Islet of Langerhans (tissue), 1 donor: ENCODE data around the gene SCAANT1.

Experiments
- FAIRE-seq: peaks from one replicate; lab custom pipeline; 2011; peaks lifted over from hg19 to GRCh38; lab: Jason Lieb, UNC

SCAANT1 gene

DNA sequence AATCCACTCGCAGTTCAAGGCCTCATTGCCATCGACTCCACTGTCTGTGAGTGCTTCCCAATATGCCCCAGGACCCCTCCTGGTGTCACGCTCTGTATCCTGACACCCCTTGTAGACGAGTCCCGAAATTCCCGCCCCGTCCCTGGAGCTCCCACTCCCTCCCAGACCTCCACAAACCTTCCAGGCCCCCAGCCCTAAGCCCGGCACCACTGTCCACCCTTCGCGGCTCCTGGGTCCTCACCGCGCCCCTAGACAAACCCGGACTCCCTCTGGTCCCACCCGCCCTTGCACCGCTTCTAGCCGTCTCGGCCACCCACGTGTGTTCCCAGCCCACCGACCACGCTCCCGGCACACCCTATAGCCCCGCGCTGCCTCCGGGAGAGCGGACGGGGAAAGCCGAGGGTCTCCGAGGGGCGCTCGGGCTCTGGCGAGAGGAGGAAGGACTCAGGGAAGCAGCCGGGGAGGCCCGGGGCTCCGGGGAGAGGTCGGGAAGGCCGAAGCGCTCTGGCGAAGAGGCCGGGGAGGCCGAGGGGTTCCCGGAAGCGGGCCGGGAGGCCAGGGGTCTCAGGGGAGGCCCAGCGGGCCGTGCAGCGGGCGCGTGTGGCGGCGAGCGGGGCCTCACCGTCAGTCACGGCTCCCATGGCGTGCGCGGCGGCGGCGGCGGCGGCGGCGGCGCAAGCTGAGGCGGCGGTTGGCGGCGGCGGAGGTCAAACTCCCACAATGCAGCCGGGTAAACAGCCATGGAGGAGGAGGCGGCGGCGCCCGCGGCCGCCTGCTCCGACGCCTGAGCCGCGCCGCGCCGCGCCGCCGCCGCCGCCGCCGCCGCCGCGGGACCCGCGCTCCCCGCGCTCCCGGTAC lies 48.8 kb downstream of the SCAANT1 start, which contains the start of the genes ATXN7 and THOC7:
TSS of gene ATXN7 (plus strand) at position 718 of the 858 bp plus-strand sequence. CDS start 48,732 bp downstream, outside the sequence.
TSS of gene THOC7 (minus strand) at position 656 of the 858 bp plus-strand sequence. CDS start at position 641, 15 bp downstream.
- FAIRE-seq = no peak

GRCh38 chr3:63862804-63863149 lies 49.4 kb downstream of the SCAANT1 start:
- FAIRE-seq = no peak
